GM21786 (cell line): ENCODE data around the gene RWDD3.

Source experiments
- ATAC-seq: cut with Tn5 transposase; IDR thresholded peaks from one replicate; pipeline ENCODE4 v1.9.1; 2021; ENCODE audit not compliant: unreplicated experiment

Gene RWDD3

DNA sequence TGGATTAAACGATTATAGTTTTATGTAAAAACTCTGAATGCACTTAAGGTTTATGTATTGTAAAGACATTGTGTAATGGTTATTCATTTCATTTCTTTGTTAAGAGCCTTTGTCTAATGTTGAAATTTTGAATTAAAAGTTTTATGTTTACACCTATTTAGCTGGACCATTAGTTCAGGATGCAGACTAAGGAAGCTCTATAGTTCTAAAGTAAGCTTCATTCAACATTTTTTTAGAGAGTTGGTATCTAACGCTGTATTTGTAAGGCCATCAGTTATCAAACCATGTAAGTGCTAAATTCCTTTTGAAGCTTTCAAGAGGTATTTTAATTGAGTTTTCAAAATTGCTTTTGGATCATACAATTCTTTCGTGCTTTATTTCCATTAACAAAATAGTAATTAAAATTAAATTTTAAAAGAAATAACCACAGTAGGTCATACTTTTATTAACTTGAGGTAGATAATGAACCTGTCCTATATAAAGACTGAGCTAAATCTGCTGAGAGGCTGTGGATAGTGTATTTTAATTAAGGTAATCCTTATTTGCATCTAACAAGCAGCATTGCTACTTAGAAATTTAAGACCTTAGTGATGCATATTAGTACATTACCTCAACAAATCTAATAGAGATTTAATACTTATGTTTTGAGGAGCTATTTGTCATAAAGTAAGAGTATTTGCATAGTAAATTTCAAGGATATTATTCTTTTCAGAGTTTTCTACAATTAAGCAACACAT, 47.9 kb downstream of the RWDD3 start:
- ATAC-seq: no peak

DNA sequence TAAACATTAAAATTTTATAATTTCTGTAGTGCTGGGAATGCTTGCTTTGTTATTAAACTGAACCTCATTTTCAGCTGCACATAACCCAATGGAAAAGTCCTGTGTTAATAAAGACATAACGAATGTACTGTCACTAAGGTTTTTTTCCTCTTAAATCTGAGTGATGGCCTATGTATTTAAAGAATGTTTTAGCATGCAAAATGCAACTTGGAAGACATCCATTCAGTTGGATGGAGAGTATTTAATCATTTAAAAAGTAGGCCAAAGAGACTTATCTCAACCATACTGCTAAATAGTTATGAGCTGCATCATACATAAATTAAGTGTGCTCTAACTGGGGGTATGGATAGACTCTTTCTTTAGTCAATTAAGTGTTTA, 48.5 kb downstream of the RWDD3 start:
- no peak for ATAC-seq

DNA sequence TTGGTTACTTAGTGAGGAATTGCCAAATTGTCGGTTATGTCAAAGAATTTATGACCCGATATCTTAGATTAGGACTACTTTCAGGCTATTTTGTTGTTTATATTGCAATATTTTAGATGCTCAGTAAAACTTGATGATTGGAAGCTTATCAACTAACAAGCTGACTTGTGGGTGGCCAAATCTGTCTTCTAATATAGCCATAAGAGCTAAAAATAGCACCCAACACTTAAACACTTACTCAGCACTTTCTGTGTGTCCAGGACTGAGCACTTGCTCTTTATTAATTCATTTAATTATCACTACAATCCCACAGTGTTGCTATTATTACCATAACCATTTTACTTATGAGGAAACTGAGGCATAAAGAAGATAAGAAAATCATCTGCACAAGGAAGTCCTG, 50.4 kb downstream of the RWDD3 start:
- no peak for ATAC-seq

DNA sequence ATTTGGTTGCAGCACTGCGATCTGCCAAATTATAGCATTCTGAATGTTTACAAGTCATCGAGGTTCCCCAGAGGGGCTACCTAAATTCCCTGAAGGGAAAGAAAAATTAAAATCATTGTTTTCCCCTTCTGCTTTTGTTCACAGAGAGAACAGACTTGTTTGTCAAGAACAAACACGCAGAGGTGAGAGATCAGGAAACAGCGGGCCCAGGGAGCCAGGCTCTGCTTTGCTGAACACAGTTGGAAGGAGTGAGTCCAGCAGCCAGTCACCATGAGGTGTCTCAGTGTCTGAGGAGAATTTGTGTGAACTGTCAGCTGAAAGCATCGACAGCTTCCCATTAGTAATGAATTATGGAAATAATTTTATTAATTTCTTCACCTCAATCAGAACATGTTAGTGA, 52.5 kb downstream of the RWDD3 start:
- ATAC-seq: no peak

DNA sequence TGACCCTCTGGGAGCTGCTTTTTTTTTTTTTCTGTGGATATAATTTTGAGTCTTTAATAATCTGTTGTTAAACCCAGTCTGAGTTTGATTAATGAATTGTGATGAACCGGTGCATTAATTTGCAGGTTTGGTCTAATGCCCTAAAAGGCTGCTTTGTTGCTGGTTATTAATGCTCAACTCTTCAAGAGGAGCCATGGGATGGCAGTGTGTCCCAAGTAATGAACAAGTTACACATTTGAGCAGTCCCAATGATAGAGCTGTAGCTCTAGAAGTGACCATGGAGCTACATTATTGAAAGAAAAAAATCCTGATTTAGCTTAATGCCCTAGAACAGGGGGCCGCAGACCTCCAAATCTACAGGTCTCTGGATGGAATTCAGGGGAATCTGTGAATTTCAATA, 53.1 kb downstream of the RWDD3 start:
- no peak for ATAC-seq

DNA sequence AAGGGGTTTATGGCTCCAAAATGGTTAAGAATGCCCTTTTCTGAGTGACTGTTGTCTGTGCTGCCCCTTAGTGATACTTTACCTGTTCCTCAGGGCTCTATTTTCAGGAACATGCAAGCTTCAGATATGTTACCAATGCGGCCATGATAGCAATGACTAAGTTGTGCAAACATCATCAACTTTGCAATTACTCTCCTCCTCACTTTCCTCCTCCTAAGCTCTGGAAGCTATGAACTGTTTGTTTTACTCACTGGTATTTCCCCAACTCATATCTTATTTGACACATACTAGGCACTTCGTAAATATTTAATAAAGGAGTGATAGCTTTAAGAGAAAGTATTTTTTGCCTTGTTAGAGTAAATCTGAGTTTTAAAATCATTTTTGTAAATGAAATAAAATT, 53.8 kb downstream of the RWDD3 start:
- ATAC-seq: no peak
